ENCODE results near the gene TANGO2. TPM values are rescaled to one million over a fixed set of nuclear protein-coding genes. Genes with fewer than 3 reads are reported as not detected.

Gene TANGO2
- polyA plus RNA-seq, 4 donors: 16.5 to 23.3 (median 20.9) TPM

GRCh38 chr22:20003304-20003703 lies 17.6 kb upstream of the TANGO2 start:
- H3K9me3 ChIP-seq (ENCODE audit: control insufficient read depth in 2 of 2, insufficient read depth in 1 of 2, low read depth in 1 of 2, low read length in 1 of 2): no peaks in the 10 kb centered on the region
- no peak overlapping the region for H3K27ac ChIP-seq (ENCODE audit: low read depth in 1 of 3, low read length in 2 of 3)
- H3K27me3 ChIP-seq (ENCODE audit: control insufficient read depth in 3 of 3, insufficient read depth in 3 of 3, low read length in 3 of 3): no peaks in the 10 kb centered on the region
- DNase-seq: no peak
- no peak for FAIRE-seq
- no peaks in the 10 kb centered on the region for H3K36me3 ChIP-seq (ENCODE audit: control insufficient read depth in 3 of 3, insufficient read depth in 2 of 3, low read depth in 1 of 3, low read length in 3 of 3)
- H3K4me3 ChIP-seq (ENCODE audit: low read depth in 1 of 3, low read length in 3 of 3): no peak overlapping the region
- H3K4me1 ChIP-seq (ENCODE audit: control insufficient read depth in 3 of 3, insufficient read depth in 2 of 3, low read depth in 1 of 3, low read length in 2 of 3): no peaks in the 10 kb centered on the region
- 95 to 100% (median 97%) methylated on average over 1 of the region's 1 CpG for WGBS, 3 donors

- Histone ChIP-seq H3K9me3 (ENCODE audit: control insufficient read depth in 2 of 2, insufficient read depth in 1 of 2, low read depth in 1 of 2, low read length in 1 of 2) (no peaks in the 10 kb centered on the region), H3K27me3 (ENCODE audit: control insufficient read depth in 3 of 3, insufficient read depth in 3 of 3, low read length in 3 of 3) (no peaks in the 10 kb centered on the region), H3K36me3 (ENCODE audit: control insufficient read depth in 3 of 3, insufficient read depth in 2 of 3, low read depth in 1 of 3, low read length in 3 of 3) (no peaks in the 10 kb centered on the region), H3K27ac (ENCODE audit: low read depth in 1 of 3, low read length in 2 of 3) (no peak overlapping the region), H3K4me1 (ENCODE audit: control insufficient read depth in 3 of 3, insufficient read depth in 2 of 3, low read depth in 1 of 3, low read length in 2 of 3) (no peaks in the 10 kb centered on the region), H3K4me3 (ENCODE audit: low read depth in 1 of 3, low read length in 3 of 3) (no peak overlapping the region)
- FAIRE-seq (no peak), DNase-seq (no peak)
- WGBS, 3 donors: 92 to 99% (median 97%) methylated on average over 3 of the region's 3 CpGs
Observed at GRCh38 chr22:20004464-20004863, 16.4 kb upstream of the TANGO2 start.

- DNase-seq: no peak
Observed at GRCh38 chr22:20008221-20008995, 12.5 kb upstream of the TANGO2 start.

GRCh38 chr22:20009018-20009491 lies 11.9 kb upstream of the TANGO2 start:
- 93 to 97% (median 93%) methylated on average over 9 of the region's 9 CpGs for WGBS, 3 donors
- no peak overlapping the region for H3K4me3 ChIP-seq (ENCODE audit: low read depth in 1 of 3, low read length in 3 of 3)
- H3K4me1 ChIP-seq (ENCODE audit: control insufficient read depth in 3 of 3, insufficient read depth in 2 of 3, low read depth in 1 of 3, low read length in 2 of 3): peaks cover 0 to 20% (median 0%) of the 10 kb centered on the region in 3 donors
- H3K27me3 ChIP-seq (ENCODE audit: control insufficient read depth in 3 of 3, insufficient read depth in 3 of 3, low read length in 3 of 3): no peaks in the 10 kb centered on the region
- DNase-seq: no peak
- H3K27ac ChIP-seq (ENCODE audit: low read depth in 1 of 3, low read length in 2 of 3): no peak overlapping the region
- peaks cover 0 to 6% (median 0%) of the 10 kb centered on the region in 3 donors for H3K36me3 ChIP-seq (ENCODE audit: control insufficient read depth in 3 of 3, insufficient read depth in 2 of 3, low read depth in 1 of 3, low read length in 3 of 3)
- H3K9me3 ChIP-seq (ENCODE audit: control insufficient read depth in 2 of 2, insufficient read depth in 1 of 2, low read depth in 1 of 2, low read length in 1 of 2): no peaks in the 10 kb centered on the region
- no peak for FAIRE-seq

More at GRCh38 chr22:20008221-20008995, 12.5 kb upstream of the TANGO2 start:
- 88 to 89% (median 89%) methylated on average over 11 of the region's 11 CpGs for WGBS, 3 donors
- FAIRE-seq: no peak
- H3K36me3 ChIP-seq (ENCODE audit: control insufficient read depth in 3 of 3, insufficient read depth in 2 of 3, low read depth in 1 of 3, low read length in 3 of 3): peaks cover 0 to 6% (median 0%) of the 10 kb centered on the region in 3 donors
- no peaks in the 10 kb centered on the region for H3K27me3 ChIP-seq (ENCODE audit: control insufficient read depth in 3 of 3, insufficient read depth in 3 of 3, low read length in 3 of 3)
- H3K4me3 ChIP-seq (ENCODE audit: low read depth in 1 of 3, low read length in 3 of 3): no peak overlapping the region
- peaks cover 0 to 20% (median 0%) of the 10 kb centered on the region in 3 donors for H3K4me1 ChIP-seq (ENCODE audit: control insufficient read depth in 3 of 3, insufficient read depth in 2 of 3, low read depth in 1 of 3, low read length in 2 of 3)
- H3K9me3 ChIP-seq (ENCODE audit: control insufficient read depth in 2 of 2, insufficient read depth in 1 of 2, low read depth in 1 of 2, low read length in 1 of 2): no peaks in the 10 kb centered on the region
- no peak overlapping the region for H3K27ac ChIP-seq (ENCODE audit: low read depth in 1 of 3, low read length in 2 of 3)

GRCh38 chr22:20009582-20010306 lies 11.2 kb upstream of the TANGO2 start:
- no peak for FAIRE-seq
- WGBS, 3 donors: 92 to 95% (median 92%) methylated on average over 8 of the region's 8 CpGs
- no peak for DNase-seq

GRCh38 chr22:20010307-20011122 lies 10.4 kb upstream of the TANGO2 start:
- no peak overlapping the region for H3K4me3 ChIP-seq (ENCODE audit: low read depth in 1 of 3, low read length in 3 of 3)
- peaks cover 0 to 6% (median 0%) of the 10 kb centered on the region in 3 donors for H3K36me3 ChIP-seq (ENCODE audit: control insufficient read depth in 3 of 3, insufficient read depth in 2 of 3, low read depth in 1 of 3, low read length in 3 of 3)
- no peak for FAIRE-seq
- H3K27ac ChIP-seq (ENCODE audit: low read depth in 1 of 3, low read length in 2 of 3): no peak overlapping the region
- H3K27me3 ChIP-seq (ENCODE audit: control insufficient read depth in 3 of 3, insufficient read depth in 3 of 3, low read length in 3 of 3): peaks cover 0 to 5% (median 0%) of the 10 kb centered on the region in 3 donors
- no peaks in the 10 kb centered on the region for H3K9me3 ChIP-seq (ENCODE audit: control insufficient read depth in 2 of 2, insufficient read depth in 1 of 2, low read depth in 1 of 2, low read length in 1 of 2)
- peaks cover 0 to 20% (median 0%) of the 10 kb centered on the region in 3 donors for H3K4me1 ChIP-seq (ENCODE audit: control insufficient read depth in 3 of 3, insufficient read depth in 2 of 3, low read depth in 1 of 3, low read length in 2 of 3)
- WGBS, 3 donors: 66 to 82% (median 69%) methylated on average over 14 of the region's 14 CpGs
- DNase-seq: no peak

More at GRCh38 chr22:20009582-20010306, 11.2 kb upstream of the TANGO2 start:
- Histone ChIP-seq H3K4me1 (ENCODE audit: control insufficient read depth in 3 of 3, insufficient read depth in 2 of 3, low read depth in 1 of 3, low read length in 2 of 3) (peaks cover 0 to 20% (median 0%) of the 10 kb centered on the region in 3 donors), H3K4me3 (ENCODE audit: low read depth in 1 of 3, low read length in 3 of 3) (no peak overlapping the region), H3K9me3 (ENCODE audit: control insufficient read depth in 2 of 2, insufficient read depth in 1 of 2, low read depth in 1 of 2, low read length in 1 of 2) (no peaks in the 10 kb centered on the region), H3K27me3 (ENCODE audit: control insufficient read depth in 3 of 3, insufficient read depth in 3 of 3, low read length in 3 of 3) (no peaks in the 10 kb centered on the region), H3K36me3 (ENCODE audit: control insufficient read depth in 3 of 3, insufficient read depth in 2 of 3, low read depth in 1 of 3, low read length in 3 of 3) (peaks cover 0 to 6% (median 0%) of the 10 kb centered on the region in 3 donors), H3K27ac (ENCODE audit: low read depth in 1 of 3, low read length in 2 of 3) (no peak overlapping the region)

- Histone ChIP-seq H3K9me3 (ENCODE audit: control insufficient read depth in 2 of 2, insufficient read depth in 1 of 2, low read depth in 1 of 2, low read length in 1 of 2) (no peaks in the 10 kb centered on the region), H3K4me3 (ENCODE audit: low read depth in 1 of 3, low read length in 3 of 3) (no peak overlapping the region), H3K27ac (ENCODE audit: low read depth in 1 of 3, low read length in 2 of 3) (no peak overlapping the region), H3K27me3 (ENCODE audit: control insufficient read depth in 3 of 3, insufficient read depth in 3 of 3, low read length in 3 of 3) (peaks cover 0 to 6% (median 0%) of the 10 kb centered on the region in 3 donors), H3K4me1 (ENCODE audit: control insufficient read depth in 3 of 3, insufficient read depth in 2 of 3, low read depth in 1 of 3, low read length in 2 of 3) (peaks cover 0 to 20% (median 2%) of the 10 kb centered on the region in 3 donors), H3K36me3 (ENCODE audit: control insufficient read depth in 3 of 3, insufficient read depth in 2 of 3, low read depth in 1 of 3, low read length in 3 of 3) (peaks cover 0 to 6% (median 0%) of the 10 kb centered on the region in 3 donors)
- FAIRE-seq (no peak), DNase-seq (no peak)
- 65 to 72% (median 70%) methylated on average over 20 of the region's 20 CpGs for WGBS, 3 donors
Observed at GRCh38 chr22:20011123-20011992, 9.6 kb upstream of the TANGO2 start.

Data from small intestine (tissue), 7 donors.